ENCODE data around the gene JMJD4.

JMJD4 gene

GRCh38 chr1:227736814-227737432 is 1.8 kb upstream of the JMJD4 start:
- H3F3A ChIP-seq (ENCODE audit: insufficient read depth, low read length) = no peaks in the 10 kb centered on the region
- H3K4me1 ChIP-seq (ENCODE audit: low read length) = peaks cover 6% of the 10 kb centered on the region
- H3K27me3 ChIP-seq (replicated peaks; ENCODE audit: insufficient read depth, low read length) = no peaks in the 10 kb centered on the region
- no peak for TF ChIP-seq EZH2phosphoT487 (IDR thresholded peaks at IDR 0.05; ENCODE audit: low read length)
- TF ChIP-seq CTCF (IDR thresholded peaks at IDR 0.05; ENCODE audit: low read length) = no peak
- TF ChIP-seq EZH2 (optimal IDR thresholded peaks at IDR 0.05; ENCODE audit: low read depth, low read length) = no peak
- no peaks in the 10 kb centered on the region for H4K20me1 ChIP-seq (ENCODE audit: insufficient read depth, low read length)
- no peak overlapping the region for H3K9ac ChIP-seq (ENCODE audit: low read length)
- H3K27ac ChIP-seq (ENCODE audit: low read length) = no peak overlapping the region
- no peak overlapping the region for H3K4me2 ChIP-seq (ENCODE audit: low read depth, low read length)
- 0 out of 2 replicates have a peak, but pooled peaks cover 12% of the 10 kb centered on the region for H3K36me3 ChIP-seq (replicated peaks; ENCODE audit: insufficient read depth, low read length)
- H3K9me3 ChIP-seq (replicated peaks; ENCODE audit: insufficient read depth, low read length) = no peaks in the 10 kb centered on the region
- peaks cover 93% of the 10 kb centered on the region for H3K79me2 ChIP-seq (ENCODE audit: low read length)
- no peaks in the 10 kb centered on the region for H3K9me2 ChIP-seq (replicated peaks; ENCODE audit: insufficient read depth, low read length)
- no peak for DNase-seq
- H2AFZ ChIP-seq (ENCODE audit: low read length) = no peak overlapping the region
- no peak overlapping the region for H3K4me3 ChIP-seq (ENCODE audit: low read length)

- H3K4me1 ChIP-seq (ENCODE audit: low read length) = peaks cover 7% of the 10 kb centered on the region
- H3K9me2 ChIP-seq (replicated peaks; ENCODE audit: insufficient read depth, low read length) = no peaks in the 10 kb centered on the region
- H3K27ac ChIP-seq (ENCODE audit: low read length) = peak overlapping the region; percentile 33; the same call in 1 of the 2 replicates
- no peaks in the 10 kb centered on the region for H4K20me1 ChIP-seq (ENCODE audit: insufficient read depth, low read length)
- no peak for DNase-seq
- H3K36me3 ChIP-seq (replicated peaks; ENCODE audit: insufficient read depth, low read length) = 0 out of 2 replicates have a peak, but pooled peaks cover 12% of the 10 kb centered on the region
- H3F3A ChIP-seq (ENCODE audit: insufficient read depth, low read length) = peaks cover 5% of the 10 kb centered on the region; the same call in 1 of the 2 replicates
- peak overlapping the region; percentile 81 for H2AFZ ChIP-seq (ENCODE audit: low read length)
- H3K79me2 ChIP-seq (ENCODE audit: low read length) = peaks cover 84% of the 10 kb centered on the region
- peak overlapping the region; percentile 86 for H3K9ac ChIP-seq (ENCODE audit: low read length)
- H3K4me3 ChIP-seq (ENCODE audit: low read length) = peak overlapping the region; percentile 82
- no peaks in the 10 kb centered on the region for H3K27me3 ChIP-seq (replicated peaks; ENCODE audit: insufficient read depth, low read length)
- no peaks in the 10 kb centered on the region for H3K9me3 ChIP-seq (replicated peaks; ENCODE audit: insufficient read depth, low read length)
- TF ChIP-seq EZH2 (optimal IDR thresholded peaks at IDR 0.05; ENCODE audit: low read depth, low read length) (no peak), CTCF (IDR thresholded peaks at IDR 0.05; ENCODE audit: low read length) (no peak), EZH2phosphoT487 (IDR thresholded peaks at IDR 0.05; ENCODE audit: low read length) (no peak)
- H3K4me2 ChIP-seq (ENCODE audit: low read depth, low read length) = peak overlapping the region; percentile 97
These were observed 610 bp upstream of the JMJD4 start for GRCh38 chr1:227735539-227736285.

- TF ChIP-seq CTCF (IDR thresholded peaks at IDR 0.05; ENCODE audit: low read length) (no peak), EZH2phosphoT487 (IDR thresholded peaks at IDR 0.05; ENCODE audit: low read length) (no peak), EZH2 (optimal IDR thresholded peaks at IDR 0.05; ENCODE audit: low read depth, low read length) (no peak)
- H3K27ac ChIP-seq (ENCODE audit: low read length) = no peak overlapping the region; the same call in 1 of the 2 replicates
- H3K4me1 ChIP-seq (ENCODE audit: low read length) = peaks cover 19% of the 10 kb centered on the region
These were observed 601 bp downstream of the JMJD4 start for GRCh38 chr1:227734546-227734855.

More at GRCh38 chr1:227734546-227734855, 601 bp downstream of the JMJD4 start:
- peak overlapping the region; percentile 82 for H3K4me2 ChIP-seq (ENCODE audit: low read depth, low read length)
- H4K20me1 ChIP-seq (ENCODE audit: insufficient read depth, low read length) = no peaks in the 10 kb centered on the region
- H3K9ac ChIP-seq (ENCODE audit: low read length) = peak overlapping the region; percentile 86
- H3K79me2 ChIP-seq (ENCODE audit: low read length) = peaks cover 72% of the 10 kb centered on the region
- no peaks in the 10 kb centered on the region for H3K9me2 ChIP-seq (replicated peaks; ENCODE audit: insufficient read depth, low read length)
- H3K9me3 ChIP-seq (replicated peaks; ENCODE audit: insufficient read depth, low read length) = no peaks in the 10 kb centered on the region
- peaks cover 16% of the 10 kb centered on the region for H3F3A ChIP-seq (ENCODE audit: insufficient read depth, low read length)
- peak; percentile 35 for DNase-seq
- H3K27me3 ChIP-seq (replicated peaks; ENCODE audit: insufficient read depth, low read length) = no peaks in the 10 kb centered on the region
- H3K36me3 ChIP-seq (replicated peaks; ENCODE audit: insufficient read depth, low read length) = 0 out of 2 replicates have a peak, but pooled peaks cover 12% of the 10 kb centered on the region
- peak overlapping the region; percentile 82 for H3K4me3 ChIP-seq (ENCODE audit: low read length)
- H2AFZ ChIP-seq (ENCODE audit: low read length) = peak overlapping the region; percentile 76

Measured in MM.1S (cell line).